Brain pericyte (primary cell): ENCODE data around the gene LDLRAD3.

ENCODE experiments used
- DNase-seq: peaks from one replicate; pipeline ENCODE4 v3.0.0-alpha.2; 2012; ENCODE audit warnings: low read depth, low spot score

LDLRAD3 gene

GRCh38 chr11:36102868-36103267 lies 159.0 kb downstream of the LDLRAD3 start:
- DNase-seq = no peak

- no peak for DNase-seq
These were observed 160.2 kb downstream of the LDLRAD3 start for GRCh38 chr11:36103933-36104530.

- no peak for DNase-seq
These were observed 160.8 kb downstream of the LDLRAD3 start for GRCh38 chr11:36104660-36104992.

GRCh38 chr11:36105743-36106581 lies 162.1 kb downstream of the LDLRAD3 start:
- no peak for DNase-seq

GRCh38 chr11:36107547-36107946 lies 163.7 kb downstream of the LDLRAD3 start:
- DNase-seq = no peak

GRCh38 chr11:36108881-36109589 lies 165.2 kb downstream of the LDLRAD3 start:
- DNase-seq = no peak

GRCh38 chr11:36109590-36109849 lies 165.7 kb downstream of the LDLRAD3 start:
- no peak for DNase-seq

GRCh38 chr11:36109850-36110606 lies 166.2 kb downstream of the LDLRAD3 start:
- DNase-seq = no peak

GRCh38 chr11:36110668-36111410 lies 167.0 kb downstream of the LDLRAD3 start:
- DNase-seq = no peak

GRCh38 chr11:36114095-36114494 lies 170.2 kb downstream of the LDLRAD3 start:
- DNase-seq = no peak

GRCh38 chr11:36115378-36115801 lies 171.5 kb downstream of the LDLRAD3 start:
- no peak for DNase-seq

GRCh38 chr11:36116161-36116560 lies 172.3 kb downstream of the LDLRAD3 start:
- no peak for DNase-seq

GRCh38 chr11:36118084-36118483 lies 174.2 kb downstream of the LDLRAD3 start:
- DNase-seq = no peak

- DNase-seq = no peak
These were observed 175.4 kb downstream of the LDLRAD3 start for GRCh38 chr11:36119300-36119699.

GRCh38 chr11:36121054-36121453 lies 177.2 kb downstream of the LDLRAD3 start:
- no peak for DNase-seq

GRCh38 chr11:36122671-36123070 lies 178.8 kb downstream of the LDLRAD3 start:
- no peak for DNase-seq

- no peak for DNase-seq
These were observed 179.7 kb downstream of the LDLRAD3 start for GRCh38 chr11:36123336-36124101.

- no peak for DNase-seq
These were observed 182.8 kb downstream of the LDLRAD3 start for GRCh38 chr11:36126678-36127077.

- no peak for DNase-seq
These were observed 183.7 kb downstream of the LDLRAD3 start for GRCh38 chr11:36127550-36127949.

GRCh38 chr11:36129955-36130354 lies 186.1 kb downstream of the LDLRAD3 start:
- no peak for DNase-seq

GRCh38 chr11:36130401-36130800 lies 186.5 kb downstream of the LDLRAD3 start:
- no peak for DNase-seq
